ENCODE measurements around the gene VAMP2. TPM values are rescaled to one million over a fixed set of nuclear protein-coding genes. Genes with fewer than 3 reads are reported as not detected.

VAMP2 gene
- total and polyA plus RNA-seq, 9 of the 15 experiments (the other 6 are each of a cell fraction or from before 2014, with no cell fraction given) = 2.3 to 31.8 (median 6.0) TPM

DNA sequence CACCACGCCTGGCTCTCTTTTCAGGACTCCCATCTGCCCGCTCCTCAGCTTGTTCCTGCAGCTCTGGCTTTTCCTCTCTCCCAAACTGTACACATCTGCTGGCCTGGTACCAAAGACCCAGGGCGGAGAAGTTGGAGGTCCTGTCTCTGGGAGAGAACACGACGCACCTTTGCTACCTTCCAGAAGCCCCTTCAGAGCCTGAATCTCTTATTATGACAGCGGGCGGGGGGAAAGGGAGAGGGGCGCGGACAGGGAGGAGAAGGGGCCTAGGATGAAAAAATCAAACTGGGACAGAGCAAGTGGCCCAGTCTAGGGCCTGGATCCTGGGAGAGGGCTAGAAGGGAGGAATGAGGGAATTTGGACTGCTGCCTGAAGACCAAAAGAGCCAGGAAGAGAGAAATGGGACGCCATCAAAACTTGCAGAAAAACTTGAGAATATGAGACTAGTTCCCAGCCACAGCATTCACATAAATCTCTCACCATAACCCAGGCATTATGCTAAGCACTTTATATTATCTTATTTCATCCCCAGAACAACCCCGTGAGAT lies 8.1 kb downstream of the VAMP2 start:
- CTCF ChIA-PET (ENCODE audit: low intra/inter-chr PET ratio) = no interaction called here
- Histone ChIP-seq H3K79me2 (ENCODE audit: control insufficient read depth, insufficient read depth, low read length) (peaks cover 48% of the 10 kb centered on the region), H3K9me1 (ENCODE audit: control insufficient read depth, insufficient read depth, low read length) (no peaks in the 10 kb centered on the region), H3K4me1 (replicated peaks in 1 of 2; ENCODE audit: control insufficient read depth in 2 of 2, insufficient read depth in 2 of 2, low read length in 2 of 2) (peaks cover 35 to 80% of the 10 kb centered on the region in 2 experiments), H3K36me3 (ENCODE audit: control insufficient read depth, insufficient read depth, low read length) (peaks cover 17% of the 10 kb centered on the region; the same call in 2 of the 3 replicates), H2AFZ (ENCODE audit: low read depth, low read length) (no peak overlapping the region), H3K27me3 (ENCODE audit: control insufficient read depth in 2 of 2, insufficient read depth in 2 of 2, low read length in 2 of 2) (no peaks in the 10 kb centered on the region), H4K20me1 (replicated peaks; ENCODE audit: control insufficient read depth, insufficient read depth, low read length) (0 out of 2 replicates have a peak, but pooled peaks cover 4% of the 10 kb centered on the region), H3K4me2 (ENCODE audit: insufficient read depth, low read length) (peak overlapping the region; percentile 89), H3K4me3 (no peak overlapping the region; the same call in 1 of the 2 replicates), H3K9ac (ENCODE audit: insufficient read depth in 1 of 2, low read depth in 2 of 2, low read length in 2 of 2) (peak overlapping the region; percentile 73 to 89; a peak in 3 of 4 replicates), H3K27ac (ENCODE audit: extremely low read depth, low read depth, low read length) (peak overlapping the region; percentile 94; the same call in 2 of the 3 replicates), H3K9me3 (replicated peaks; ENCODE audit: control insufficient read depth, insufficient read depth, low read depth, low read length) (no peaks in the 10 kb centered on the region)
- DNase-seq (ENCODE audit: extremely low read depth in 1 of 4, low spot score in 3 of 4) = no peak
- FAIRE-seq = no peak
- TF ChIP-seq, protein P1, sequence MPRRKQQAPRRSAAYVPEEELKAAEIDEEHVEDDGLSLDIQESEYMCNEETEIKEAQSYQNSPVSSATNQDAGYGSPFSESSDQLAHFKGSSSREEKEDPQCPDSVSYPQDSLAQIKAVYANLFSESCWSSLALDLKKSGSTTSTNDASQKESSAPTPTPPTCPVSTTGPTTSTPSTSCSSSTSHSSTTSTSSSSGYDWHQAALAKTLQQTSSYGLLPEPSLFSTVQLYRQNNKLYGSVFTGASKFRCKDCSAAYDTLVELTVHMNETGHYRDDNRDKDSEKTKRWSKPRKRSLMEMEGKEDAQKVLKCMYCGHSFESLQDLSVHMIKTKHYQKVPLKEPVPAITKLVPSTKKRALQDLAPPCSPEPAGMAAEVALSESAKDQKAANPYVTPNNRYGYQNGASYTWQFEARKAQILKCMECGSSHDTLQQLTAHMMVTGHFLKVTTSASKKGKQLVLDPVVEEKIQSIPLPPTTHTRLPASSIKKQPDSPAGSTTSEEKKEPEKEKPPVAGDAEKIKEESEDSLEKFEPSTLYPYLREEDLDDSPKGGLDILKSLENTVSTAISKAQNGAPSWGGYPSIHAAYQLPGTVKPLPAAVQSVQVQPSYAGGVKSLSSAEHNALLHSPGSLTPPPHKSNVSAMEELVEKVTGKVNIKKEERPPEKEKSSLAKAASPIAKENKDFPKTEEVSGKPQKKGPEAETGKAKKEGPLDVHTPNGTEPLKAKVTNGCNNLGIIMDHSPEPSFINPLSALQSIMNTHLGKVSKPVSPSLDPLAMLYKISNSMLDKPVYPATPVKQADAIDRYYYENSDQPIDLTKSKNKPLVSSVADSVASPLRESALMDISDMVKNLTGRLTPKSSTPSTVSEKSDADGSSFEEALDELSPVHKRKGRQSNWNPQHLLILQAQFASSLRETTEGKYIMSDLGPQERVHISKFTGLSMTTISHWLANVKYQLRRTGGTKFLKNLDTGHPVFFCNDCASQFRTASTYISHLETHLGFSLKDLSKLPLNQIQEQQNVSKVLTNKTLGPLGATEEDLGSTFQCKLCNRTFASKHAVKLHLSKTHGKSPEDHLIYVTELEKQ (CRISPR knock-in tag; IDR thresholded peaks at IDR 0.05) = no peak
- TF ChIP-seq NR2C2 (CRISPR knock-in tag; IDR thresholded peaks at IDR 0.05) = no peak
- peak; percentile 1; the same call in 1 of the 2 replicates for TF ChIP-seq NR2C2 (tag; IDR thresholded peaks at IDR 0.05)
- no peak for TF ChIP-seq BHLHE40 (IDR thresholded peaks at IDR 0.05; ENCODE audit: low read length)
- 0 out of 2 replicates have a peak, but pooled peaks have one; percentile 7 for TF ChIP-seq MAX (CRISPR knock-in tag; IDR thresholded peaks at IDR 0.05)
- POLR2A ChIA-PET = interaction anchor here (0.6 to 8.6 kb wide), 9 partner anchors 8 to 222 kb away, joined by 3 to 105 read pairs (median 3); partner anchors contain the start of genes AURKB and VAMP2
- no TSS peak for BruUV-seq (replicated peaks)
- WGBS (ENCODE audit: insufficient coverage, low coverage, missing lambda C conversion rate) = 24% methylated on average over 7 of the region's 11 CpGs
- no peak for ATAC-seq
- in situ Hi-C loops (cut with MboI) (no loop called here), intact Hi-C loops (cut with micrococcal nuclease) (no loop called here)
